Activated CD4-positive, CD25-positive, alpha-beta regulatory T cell (primary cell): ENCODE measurements around the gene SLC9A5.

Experiments
- DNase-seq, 4 experiments: peaks; one replicate each; lab custom pipeline; 2025; lab: John Stamatoyannopoulos, UW

SLC9A5 gene

DNA sequence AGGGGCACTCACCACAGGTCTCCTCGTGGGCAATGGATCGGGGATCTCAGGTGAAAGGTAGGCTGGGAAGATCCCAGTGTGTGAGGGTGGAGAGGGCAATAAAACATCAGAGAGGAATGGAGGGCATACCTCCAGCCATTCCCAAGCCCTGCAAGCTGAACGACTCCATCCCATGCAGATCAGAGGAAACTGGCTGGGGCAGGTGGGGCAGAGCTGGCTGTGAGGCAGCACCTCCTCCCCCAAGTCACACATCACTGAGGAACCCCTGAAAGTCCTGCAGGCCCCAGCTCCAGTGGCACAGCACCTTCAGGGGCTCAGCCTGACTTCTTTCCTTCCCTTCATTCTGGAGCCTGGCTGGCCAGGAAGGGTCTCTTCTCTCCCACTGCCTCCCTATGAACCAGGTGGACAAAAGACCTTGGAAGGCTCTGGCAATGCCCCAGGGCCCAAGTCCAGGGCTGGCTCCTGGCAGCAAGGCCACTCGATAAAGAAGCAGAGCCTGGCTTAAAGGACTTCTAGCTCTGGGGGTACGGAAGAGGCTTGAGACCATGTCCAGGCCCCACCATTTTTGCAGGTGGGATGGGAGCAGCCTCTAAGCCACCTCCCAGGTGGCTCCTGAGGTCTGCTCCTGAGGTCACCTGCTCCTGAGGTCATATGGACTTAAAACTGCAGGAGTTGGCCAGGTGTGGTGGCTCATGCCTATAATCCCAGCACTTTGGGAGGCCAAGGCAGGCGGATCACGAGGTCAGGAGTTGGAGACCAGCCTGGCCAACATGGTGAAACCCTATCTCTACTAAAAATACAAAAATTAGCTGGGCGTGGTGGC, 35.4 kb upstream of the SLC9A5 start:
- DNase-seq, result no peak

DNA sequence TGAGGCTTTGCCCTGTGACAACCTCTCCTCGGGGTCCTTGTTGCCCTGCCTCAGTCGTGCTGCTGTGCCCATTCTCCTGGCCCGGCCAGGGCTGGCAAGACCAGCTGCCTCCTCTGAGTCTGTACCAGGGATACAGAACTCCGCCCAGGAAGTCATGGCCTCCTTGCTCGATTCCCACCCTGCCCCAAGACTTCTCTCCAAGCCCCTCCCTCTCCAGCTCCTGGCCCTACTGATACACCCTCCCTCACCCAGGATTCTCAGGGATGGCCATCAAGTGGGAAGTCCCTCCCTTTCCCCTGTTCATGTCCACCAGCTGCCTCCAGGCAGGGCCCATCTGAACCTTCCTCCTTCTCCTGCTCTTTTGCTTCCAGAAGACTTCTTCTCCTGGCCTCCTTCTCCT, 33.1 kb upstream of the SLC9A5 start:
- no peak for DNase-seq

DNA sequence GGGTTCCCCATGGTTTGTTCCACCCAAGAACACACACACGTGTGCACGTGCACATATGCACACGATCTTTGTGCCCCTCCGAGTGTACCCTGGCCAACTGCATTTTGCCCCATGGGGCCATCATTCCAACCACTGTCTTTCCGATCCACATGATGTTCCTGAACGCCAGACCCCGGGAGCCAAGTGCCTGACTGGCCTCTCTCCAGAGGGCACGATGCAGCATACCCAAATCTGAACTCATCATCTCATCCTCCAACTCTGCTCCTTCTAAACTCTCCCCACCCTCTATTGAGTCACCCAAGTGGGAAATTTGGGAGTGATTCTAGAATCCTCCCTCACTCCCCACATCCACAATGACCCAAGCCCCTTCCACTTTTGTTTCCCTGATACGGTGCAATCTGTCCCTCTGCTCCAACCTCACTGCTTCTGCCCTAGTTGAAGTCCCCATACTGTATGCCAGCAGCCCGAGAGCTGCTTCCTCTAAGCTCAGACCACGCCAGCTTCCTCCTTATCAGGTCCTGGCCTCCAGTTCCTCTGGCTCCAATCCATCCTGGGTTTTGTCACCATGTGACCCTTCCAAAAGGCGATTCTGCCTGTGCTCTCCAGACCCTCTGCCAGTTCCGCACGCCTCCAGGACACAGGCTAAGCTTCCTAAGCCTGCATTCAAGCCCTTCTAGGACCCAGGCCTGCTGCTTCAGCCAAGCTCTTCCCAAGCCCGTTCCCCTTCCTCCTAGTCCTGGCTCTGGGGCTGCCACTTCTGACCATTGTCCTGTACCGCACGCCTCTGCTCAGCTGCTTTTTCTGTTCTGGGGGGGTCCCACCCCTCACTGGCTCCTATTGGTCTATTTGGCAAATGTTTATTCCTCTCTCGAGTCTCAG, 31.9 kb upstream of the SLC9A5 start:
- DNase-seq, result no peak

DNA sequence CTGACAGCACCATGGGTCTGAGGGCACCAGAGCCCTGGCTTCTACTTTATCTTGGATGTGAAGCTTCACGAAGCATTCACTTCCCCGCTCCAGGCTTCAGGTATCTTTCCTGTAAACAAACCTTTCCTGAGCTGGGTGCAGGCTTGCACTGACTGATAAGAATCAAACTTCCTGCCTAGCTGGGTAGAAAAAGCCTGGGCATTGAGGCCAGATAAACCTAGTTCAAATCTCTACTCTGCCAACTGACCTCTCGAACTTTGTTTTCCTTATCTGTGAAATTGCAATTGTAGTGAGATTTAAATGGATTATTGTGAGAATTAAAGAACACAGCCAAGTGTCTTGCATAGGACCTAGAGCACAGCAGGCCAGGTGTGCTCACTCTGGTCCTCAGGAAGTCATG, 24.8 kb upstream of the SLC9A5 start:
- no peak for DNase-seq

DNA sequence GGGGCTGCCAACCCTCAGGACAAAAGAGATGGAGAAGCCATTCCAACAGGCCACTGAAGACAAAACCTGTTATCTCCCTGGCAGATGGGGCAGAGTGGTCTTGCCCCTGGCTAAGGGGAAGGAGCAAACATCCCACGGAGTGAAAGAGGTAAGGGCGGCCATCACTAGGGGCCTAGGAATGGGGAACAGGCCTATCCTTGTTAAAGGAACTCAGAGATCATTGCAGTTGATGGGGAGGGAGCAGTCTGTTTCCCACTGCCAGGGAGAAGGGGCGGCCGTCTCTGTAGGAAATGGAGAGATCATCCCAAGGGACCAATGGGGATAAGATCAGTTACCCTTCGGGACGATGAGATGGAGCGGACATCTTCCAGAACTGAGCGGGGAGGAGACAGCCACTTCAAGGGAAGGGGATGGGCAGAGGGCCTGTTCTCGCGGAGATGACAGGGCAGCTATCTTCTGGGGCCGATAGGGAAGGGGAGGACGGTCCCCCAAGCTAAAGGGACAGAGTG, 22.4 kb upstream of the SLC9A5 start:
- no peak for DNase-seq

DNA sequence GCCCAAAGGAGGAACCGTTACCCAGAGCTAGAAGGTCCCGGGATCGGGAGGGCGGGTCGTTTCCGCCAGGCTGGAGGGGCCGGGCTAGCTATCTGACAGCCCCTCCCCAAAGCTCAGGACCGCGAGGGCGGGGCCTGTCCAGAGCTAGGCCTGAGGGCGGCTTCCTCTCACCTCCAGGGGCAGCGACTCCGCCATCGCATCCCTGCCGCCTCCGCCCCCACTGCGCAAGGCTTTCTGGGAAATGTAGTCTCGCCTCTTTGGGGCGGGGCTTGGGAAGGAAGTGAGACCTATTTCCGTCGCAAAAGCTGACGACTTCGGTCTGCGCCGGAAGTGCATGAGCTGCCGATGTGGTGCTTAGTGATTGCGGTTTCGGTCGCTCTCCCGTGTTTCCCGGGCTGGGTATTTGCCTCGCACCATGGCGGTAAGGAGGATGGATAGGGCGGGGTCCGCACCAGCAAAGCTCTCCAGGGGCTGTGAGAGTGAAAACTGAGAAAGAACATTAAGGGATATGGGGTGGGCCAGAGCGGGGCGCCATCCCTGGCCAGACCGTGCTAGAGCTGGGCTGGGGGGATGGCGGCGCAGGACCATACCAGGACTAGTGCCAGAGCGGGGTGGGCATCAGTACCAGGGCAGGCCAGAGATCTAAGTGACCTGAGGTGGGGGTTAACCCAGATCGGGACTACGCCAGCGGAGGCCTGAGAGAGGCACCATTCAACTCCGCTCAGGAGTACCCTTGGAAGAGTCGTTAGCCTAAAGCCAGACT, 21.8 kb upstream of the SLC9A5 start, which contains the start of gene TMEM208:
TSS of gene TMEM208 (plus strand) at position 327 of the 763 bp plus-strand sequence. CDS start at position 416, 89 bp downstream.
- peak; percentile 93 to 98 (median 94) for DNase-seq

DNA sequence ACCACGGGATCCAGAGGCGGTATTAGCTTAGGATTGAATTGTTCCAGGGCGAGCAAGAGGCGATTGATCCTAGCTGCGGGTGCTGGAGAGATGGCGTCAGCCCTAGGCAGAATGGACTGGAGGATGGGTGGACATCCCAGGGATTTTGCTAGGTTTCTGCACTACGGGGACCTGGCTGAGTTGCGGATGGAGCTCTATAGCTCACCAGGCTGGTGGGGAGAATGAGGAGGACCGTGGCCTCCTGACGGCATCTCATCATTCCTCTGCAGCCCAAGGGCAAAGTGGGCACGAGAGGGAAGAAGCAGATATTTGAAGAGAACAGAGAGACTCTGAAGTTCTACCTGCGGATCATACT, 21.2 kb upstream of the SLC9A5 start:
- DNase-seq, result no peak

DNA sequence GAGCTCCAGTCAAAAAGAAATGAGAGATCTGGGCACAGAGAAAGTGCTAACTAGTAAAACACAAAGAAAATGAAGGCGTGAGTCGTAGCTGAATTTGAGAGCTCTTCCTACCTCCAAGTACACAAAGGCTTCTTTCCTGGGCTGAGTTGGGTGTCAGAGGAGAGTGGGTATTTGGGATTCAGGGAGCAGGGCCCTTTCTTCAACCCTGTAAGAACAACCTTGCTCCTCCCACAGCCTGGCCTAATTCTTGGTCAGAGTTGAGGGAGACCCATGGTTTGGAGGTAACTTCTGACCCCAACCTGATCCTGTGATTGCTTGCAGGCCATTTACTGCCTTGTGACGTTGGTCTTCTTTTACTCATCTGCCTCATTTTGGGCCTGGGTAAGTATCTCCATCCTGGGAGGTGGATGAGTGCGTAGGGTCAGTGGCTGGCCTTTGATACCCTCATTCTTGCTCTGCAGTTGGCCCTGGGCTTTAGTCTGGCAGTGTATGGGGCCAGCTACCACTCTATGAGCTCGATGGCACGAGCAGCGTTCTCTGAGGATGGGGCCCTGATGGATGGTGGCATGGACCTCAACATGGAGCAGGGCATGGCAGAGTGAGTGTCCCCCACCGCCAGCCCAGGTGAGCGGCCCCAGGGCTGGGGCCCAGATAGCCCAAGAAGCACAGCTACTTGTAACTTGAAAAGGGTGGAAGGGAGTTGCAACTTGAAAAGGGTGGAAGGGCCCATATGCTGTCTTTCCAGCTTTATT, 20.6 kb upstream of the SLC9A5 start:
- DNase-seq, result no peak

DNA sequence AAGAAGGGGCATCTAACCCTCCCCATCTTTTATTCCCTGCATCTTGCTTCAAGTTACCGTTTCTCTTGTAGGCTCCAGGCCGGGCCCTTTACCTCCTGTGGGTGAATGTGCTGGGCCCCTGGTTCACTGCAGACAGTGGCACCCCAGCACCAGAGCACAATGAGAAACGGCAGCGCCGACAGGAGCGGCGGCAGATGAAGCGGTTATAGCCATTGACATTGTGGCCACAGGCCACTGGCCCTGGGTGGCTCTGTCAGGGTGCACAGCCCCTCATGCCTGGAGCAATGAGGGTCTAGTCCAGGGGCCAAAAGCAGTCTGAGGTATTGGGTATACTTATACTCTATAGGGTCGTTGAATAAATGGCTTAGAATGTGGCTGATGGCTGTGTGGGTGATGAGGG, 19.9 kb upstream of the SLC9A5 start:
- DNase-seq, result no peak

DNA sequence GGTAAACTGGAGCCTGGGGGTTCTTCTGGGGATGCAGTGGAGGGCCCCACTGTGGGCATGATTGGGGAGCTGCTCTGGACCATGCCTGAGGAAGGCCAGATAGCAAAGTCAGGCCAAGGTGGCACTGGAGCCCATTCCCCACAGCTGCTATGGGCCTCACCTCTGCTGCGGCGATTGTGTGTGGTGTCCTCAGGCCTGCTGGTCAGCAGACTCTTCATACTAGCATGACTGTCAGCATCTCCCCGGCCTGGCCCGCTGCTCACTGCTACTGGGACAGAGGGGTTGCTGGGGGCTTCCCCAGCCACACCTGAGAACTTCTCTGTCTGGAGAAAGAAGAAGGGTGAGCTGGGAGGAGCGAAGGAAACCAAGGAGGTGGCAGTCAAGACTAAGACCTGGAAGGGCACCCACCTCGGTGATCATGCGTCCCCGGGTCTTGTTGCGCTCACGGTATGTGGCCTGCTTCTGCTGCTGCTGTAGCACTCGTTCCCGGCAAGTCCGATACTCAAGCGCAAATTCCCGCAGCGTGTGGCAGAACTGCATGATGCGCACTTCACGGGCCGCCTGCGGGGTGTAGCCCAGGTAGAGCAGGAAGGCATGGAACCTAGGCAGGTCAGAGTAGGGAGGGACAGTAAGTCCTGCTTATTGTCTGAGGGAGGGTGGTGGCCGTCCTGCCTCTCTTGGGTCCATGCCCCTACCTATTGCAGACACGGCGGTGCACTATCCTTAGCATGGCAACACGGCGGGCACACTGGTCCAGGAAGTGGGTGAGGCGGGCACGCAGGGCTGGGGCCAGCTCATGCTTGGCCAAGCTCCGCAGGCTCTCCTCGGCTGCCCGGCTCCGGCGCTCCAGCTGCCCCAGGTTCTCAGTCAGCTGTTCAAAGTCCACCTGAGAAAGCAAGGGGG, 18.6 kb upstream of the SLC9A5 start:
- DNase-seq, result no peak

DNA sequence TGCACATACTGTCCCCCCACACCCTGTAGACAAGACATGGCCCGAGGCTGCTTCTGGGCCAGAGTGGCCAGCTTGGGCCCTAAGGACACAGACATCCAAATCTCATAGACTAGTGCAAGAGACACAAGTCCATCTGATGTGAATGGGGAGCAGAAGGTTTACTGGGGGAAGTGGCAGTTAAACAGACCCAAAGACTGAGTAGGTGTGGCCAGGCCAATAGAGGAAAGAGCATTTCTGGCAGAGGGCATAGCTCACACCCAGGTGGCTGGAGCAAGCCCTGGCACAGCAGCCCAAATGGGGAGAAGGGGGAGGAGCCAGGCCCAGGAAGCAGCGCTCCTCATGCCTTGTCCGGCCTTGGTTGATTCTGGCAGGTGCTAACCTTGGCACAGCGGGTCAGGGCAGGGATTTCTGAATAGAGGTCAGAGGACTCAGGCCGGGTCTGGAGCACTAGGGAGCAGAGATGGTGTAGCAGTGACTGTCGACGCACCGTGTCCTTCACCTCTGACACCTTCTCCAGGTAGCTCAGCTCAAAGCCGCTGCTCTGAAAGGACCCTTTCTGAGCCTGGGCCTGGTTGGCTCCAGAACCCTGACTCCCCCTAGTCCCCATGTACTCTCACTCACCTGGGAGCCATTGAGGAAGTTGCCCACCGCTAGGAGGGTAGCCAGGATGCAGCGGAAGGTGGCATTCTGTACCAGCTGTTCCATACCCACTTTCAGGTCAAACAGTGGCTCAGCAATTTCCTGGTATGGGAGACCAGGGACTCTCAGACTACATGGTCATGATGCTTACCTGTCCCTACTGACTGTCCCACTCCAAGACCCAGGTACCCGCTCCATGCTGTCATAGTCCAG, 17.7 kb upstream of the SLC9A5 start:
- no peak for DNase-seq

DNA sequence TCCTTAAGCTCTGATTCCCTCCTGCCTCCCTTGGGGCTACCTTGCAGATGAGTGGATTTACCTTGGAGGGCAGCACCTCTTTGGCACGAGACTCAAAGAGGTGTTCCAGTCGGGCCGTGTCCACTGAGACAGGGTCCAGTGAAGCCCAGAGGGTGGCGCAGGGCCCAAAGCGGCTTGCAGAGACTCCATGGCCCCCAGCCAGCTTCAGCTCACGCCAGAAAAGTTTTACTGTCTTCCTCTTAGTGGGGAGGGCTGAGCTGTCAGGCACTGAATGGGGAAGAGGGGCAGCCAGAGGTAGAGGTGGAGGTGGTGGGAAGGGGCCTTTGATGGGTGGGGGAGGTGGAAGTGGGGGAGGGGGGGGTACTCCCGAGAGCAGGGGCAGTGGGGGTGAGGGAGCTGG, 15.2 kb upstream of the SLC9A5 start:
- DNase-seq, result no peak

DNA sequence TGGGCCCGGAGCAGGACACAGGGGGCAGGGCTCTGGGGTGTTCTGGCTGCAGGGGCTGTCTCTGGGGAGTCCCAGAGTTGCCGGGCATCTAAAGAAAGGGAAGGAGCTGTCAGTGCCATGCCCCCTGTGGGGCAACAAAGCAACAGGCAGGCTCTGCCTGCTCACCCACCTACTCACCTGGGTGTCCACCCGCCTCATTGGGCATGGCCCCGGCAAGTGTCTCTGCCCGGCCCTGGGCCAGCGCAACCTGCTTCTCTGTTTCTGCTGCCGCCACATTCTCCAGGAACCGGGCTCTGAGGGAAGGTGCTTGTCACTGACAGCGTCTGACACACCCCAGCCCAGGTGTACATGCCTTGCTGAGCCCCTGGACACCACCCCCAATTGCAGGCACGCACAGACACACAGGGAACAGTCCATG, 14.6 kb upstream of the SLC9A5 start:
- DNase-seq, result no peak

DNA sequence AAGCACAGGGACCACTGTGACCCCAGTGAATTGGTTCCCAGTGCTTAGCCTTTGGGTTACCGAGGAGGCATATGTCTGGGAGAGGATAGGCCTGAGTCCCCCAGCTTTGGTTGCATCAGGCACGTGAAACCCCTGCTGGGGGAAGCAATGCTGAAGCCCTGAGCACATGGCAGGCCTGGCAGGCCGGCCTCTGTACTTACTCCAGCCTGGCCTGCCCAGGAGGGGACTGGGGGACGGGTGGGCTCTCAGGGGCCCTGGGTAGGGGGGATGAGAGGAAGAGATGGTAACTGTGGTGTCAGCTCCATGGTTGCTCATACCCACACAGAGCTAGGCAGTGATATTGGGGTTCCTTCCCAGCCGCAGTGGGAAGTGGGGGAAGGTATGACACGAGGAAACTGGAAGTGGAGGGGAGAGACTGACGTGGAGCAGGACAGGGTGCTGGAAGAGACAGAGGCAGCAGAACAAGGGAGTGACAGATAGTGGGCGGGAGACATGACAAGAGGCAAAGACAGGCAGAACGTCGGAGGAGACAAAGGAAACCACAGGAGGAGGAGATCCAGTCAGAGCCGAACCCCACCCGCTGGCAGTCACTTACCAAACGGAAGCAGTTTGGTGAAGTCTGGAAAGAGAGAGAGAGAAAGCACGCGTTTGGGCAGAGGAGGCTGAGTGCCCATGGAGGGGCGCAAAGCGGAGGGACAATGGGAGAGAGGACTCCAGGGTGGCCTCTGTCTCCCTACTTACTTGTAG, 12.8 kb upstream of the SLC9A5 start:
- DNase-seq, result no peak

DNA sequence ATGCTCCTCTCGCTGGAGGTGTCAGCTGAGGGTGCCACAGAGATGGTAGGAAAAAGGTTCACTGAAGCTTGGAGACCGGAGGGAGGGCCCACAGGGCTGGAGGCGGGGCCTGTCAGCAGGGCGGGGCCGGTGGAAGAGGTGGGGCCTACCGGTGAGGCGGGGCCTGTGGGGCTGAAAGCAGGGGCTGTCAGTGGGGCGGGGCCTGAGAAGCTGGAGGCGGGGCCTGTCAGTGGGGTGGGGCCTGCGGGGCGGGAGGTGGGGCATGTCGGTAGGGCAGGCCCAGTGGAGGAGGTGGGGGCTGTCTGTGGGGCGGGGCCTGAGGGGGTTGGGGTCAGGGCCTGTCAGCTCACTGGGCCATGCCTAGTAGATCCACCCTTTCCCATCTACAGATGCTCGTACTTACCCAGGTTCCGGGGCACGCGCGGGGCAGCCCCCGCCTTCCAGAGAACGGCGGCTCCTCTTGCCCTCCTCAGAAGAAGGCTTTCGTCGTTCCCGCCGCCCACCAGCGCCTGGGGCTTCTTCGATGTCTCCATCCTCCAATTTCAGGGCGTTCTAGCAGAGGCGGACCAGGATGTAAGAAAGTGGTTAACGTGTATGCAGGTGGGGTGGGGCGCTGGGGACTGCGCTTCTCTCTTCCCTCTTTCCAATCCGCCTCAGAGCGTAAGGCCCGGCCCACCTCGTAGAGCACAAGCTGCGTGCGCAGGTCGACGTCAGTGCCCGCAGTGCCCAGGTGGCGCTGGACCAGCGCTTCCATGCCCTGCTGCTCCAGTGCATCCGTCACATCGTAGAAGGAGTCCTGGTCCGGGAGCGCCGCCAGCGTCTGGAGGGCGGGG, 12.0 kb upstream of the SLC9A5 start:
- peak; percentile 31 to 57 (median 40) for DNase-seq

DNA sequence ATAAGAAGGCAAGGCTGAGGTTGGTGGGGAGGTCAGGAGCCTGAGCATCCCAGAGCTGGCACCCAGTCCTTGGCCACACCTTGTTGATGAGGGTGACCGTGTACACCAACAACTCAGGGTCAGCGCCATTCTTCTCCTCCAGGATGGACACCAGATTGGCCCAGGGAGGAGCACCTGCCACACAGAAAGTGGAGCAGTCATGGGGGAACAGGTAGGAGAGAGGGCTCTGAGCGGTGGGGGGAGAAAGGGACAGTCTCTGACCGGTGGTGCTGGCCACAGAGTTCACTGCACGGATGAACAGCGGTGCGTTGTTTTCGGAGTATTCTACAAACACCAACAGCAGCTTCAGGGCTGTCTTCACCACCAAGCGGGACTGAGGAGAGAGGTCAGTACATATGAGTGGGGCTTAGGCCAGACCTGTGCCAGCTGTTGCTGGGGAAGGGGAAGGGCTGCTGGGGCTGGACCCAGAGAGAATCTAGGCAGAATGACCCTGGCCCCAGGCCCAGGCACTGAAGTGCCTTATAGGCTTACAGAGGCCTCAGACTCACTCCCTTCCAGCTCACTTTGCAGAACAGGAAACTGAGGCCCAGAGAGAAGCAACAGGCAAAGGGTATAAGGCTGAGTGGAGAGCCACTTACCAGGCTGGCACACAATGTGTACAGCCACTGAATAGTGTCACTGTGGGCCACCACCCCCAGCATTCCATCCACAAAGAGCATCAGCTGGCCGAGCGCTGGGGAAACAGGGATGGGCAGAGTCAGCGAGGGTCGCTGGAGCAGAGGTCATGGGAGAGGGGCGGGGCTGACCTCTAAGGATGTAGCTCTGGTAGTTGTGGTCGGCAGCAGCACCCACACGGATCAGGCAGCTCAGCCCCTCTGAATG, 11.1 kb upstream of the SLC9A5 start:
- no peak for DNase-seq

DNA sequence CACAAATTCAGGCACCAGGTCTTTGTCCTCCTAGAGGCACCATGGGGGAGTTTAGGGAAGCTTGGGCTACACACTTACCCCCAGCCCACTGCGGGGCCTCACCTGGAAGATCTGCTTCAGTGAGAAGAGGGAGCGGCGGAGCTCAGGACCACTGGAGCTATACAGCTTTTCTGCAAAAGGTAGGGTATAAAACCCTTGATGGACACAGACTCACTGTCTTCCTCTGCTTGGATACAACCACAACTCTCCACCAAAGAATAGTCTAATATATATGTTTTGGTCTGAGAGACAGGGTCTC, 10.6 kb upstream of the SLC9A5 start:
- no peak for DNase-seq
